ENCODE results near the gene CBR3. TPM values are rescaled to one million over a fixed set of nuclear protein-coding genes. Genes with fewer than 3 reads are reported as not detected.
A peak's percentile ranks its signal among the peaks of the same experiment; 100 is the strongest.

Gene CBR3
- 5.7 TPM for polyA plus RNA-seq (2013, experiment 1 of 2)
- polyA plus RNA-seq (2013, experiment 2 of 2): 6.2 TPM

DNA sequence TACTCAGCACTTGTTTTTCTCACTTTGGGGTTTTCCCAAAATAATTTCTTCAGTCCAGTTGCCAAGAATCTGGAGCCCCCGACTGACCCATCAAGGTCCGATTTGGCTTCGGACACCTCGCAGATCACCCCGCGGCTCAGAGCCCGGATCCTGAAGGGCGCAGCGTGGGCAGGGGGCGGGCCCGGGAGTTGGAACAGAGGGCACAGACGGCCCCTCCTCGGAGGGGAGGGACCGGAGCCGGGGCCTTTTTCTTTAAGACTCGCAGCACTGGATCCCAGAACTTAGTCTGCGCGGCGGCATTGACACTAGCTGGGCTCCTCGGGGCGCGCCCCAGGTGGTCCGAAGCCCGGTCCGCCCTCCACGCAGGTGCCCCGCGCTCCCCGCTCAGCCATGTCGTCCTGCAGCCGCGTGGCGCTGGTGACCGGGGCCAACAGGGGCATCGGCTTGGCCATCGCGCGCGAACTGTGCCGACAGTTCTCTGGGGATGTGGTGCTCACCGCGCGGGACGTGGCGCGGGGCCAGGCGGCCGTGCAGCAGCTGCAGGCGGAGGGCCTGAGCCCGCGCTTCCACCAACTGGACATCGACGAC lies at the start of gene CBR3:
TSS of gene CBR3 (plus strand) at position 277 of the 588 bp plus-strand sequence. CDS start at position 391, 114 bp downstream.
- Histone ChIP-seq H3K56ac (ENCODE audit: low read length) (peak within 1 kb of the TSS; percentile 73), H3K9ac (ENCODE audit: low read length) (peak within 1 kb of the TSS; percentile 59), H3K23ac (ENCODE audit: low read length) (peak within 1 kb of the TSS; percentile 9), H2BK15ac (replicated peaks; ENCODE audit: low read depth) (no peak within 1 kb of the TSS), H3K4ac (ENCODE audit: low read depth, low read length) (no peak within 1 kb of the TSS), H2BK5ac (ENCODE audit: low read length) (no peak within 1 kb of the TSS), H3K4me1 (ENCODE audit: control insufficient read depth, low read depth, low read length) (no peaks in the 10 kb centered on the region), H3K4me3 (ENCODE audit: low read length) (peak within 1 kb of the TSS; percentile 42), H3K79me1 (ENCODE audit: low read length) (no peaks in the 10 kb centered on the region), H4K8ac (ENCODE audit: low read depth, low read length) (no peak within 1 kb of the TSS), H3K27ac (ENCODE audit: low read depth, low read length) (no peak within 1 kb of the TSS), H2BK120ac (ENCODE audit: low read depth, low read length) (no peak within 1 kb of the TSS), H2AK5ac (ENCODE audit: low read length) (no peak within 1 kb of the TSS), H3K18ac (ENCODE audit: low read length) (no peak within 1 kb of the TSS), H3K79me2 (ENCODE audit: control insufficient read depth, insufficient read depth, low read length) (no peaks in the 10 kb centered on the region), H3K36me3 (ENCODE audit: control insufficient read depth, insufficient read depth, low read length) (no peaks in the 10 kb centered on the region), H3K27me3 (ENCODE audit: insufficient read depth, low read length, poor library complexity) (peaks cover 9% of the 10 kb centered on the region), H4K5ac (ENCODE audit: low read length) (no peak within 1 kb of the TSS), H3K4me2 (ENCODE audit: low read length) (peak within 1 kb of the TSS; percentile 80)
- DNase-seq: peak; percentile 12
- WGBS (ENCODE audit: extremely low coverage, insufficient coverage, low lambda C conversion rate): no CpG with 5 or more reads among the region's 53 CpGs

DNA sequence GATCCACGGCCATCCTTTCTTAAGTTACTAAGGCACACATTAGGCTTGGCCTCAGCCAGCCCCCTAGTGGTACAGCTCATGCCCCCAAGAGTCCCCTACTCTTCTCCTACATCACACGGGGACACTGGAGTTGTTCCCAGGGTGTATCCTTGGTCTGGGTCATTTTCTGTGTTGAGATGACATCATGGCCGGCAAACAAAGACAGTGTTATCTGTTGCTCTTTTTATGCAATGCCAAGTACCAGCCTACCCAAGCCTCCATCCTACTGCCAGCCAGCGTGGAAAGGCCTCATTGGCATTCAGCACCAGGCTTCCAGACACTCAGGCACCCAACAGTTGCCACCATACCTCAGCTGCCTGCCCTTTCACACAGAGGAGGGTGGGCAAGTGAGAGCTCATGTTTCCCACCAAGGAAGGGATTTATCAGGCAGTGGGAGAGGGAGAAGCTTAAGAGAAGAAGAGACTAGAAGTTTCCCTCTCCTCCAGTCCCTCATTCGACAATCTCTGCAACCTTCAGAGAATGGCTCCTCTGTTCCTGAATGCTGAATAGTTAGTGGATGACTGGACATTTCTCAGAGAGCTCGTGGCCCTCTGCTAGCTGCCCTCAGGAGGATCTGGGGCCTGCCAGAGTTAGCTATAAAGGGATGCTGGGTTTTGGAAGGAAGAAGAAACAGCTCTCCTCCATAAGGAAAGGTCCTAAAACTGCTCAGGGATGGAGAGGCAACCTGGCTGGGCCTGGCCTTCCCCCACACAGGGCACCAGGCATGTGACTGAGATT lies 47.3 kb upstream of the CBR3 start:
- Histone ChIP-seq H3K79me2 (ENCODE audit: control insufficient read depth, insufficient read depth, low read length) (no peaks in the 10 kb centered on the region), H3K18ac (ENCODE audit: low read length) (no peak overlapping the region), H2AK5ac (ENCODE audit: low read length) (peak overlapping the region; percentile 78), H3K27me3 (ENCODE audit: insufficient read depth, low read length, poor library complexity) (no peaks in the 10 kb centered on the region), H2BK120ac (ENCODE audit: low read depth, low read length) (no peak overlapping the region), H3K27ac (ENCODE audit: low read depth, low read length) (no peak overlapping the region), H3K4me1 (ENCODE audit: control insufficient read depth, low read depth, low read length) (peaks cover 4% of the 10 kb centered on the region), H3K4me3 (ENCODE audit: low read length) (no peak overlapping the region), H3K4ac (ENCODE audit: low read depth, low read length) (no peak overlapping the region), H2BK5ac (ENCODE audit: low read length) (no peak overlapping the region), H3K4me2 (ENCODE audit: low read length) (no peak overlapping the region), H3K79me1 (ENCODE audit: low read length) (no peaks in the 10 kb centered on the region), H4K8ac (ENCODE audit: low read depth, low read length) (no peak overlapping the region), H2BK15ac (replicated peaks; ENCODE audit: low read depth) (no peak overlapping the region), H3K9ac (ENCODE audit: low read length) (no peak overlapping the region), H3K36me3 (ENCODE audit: control insufficient read depth, insufficient read depth, low read length) (no peaks in the 10 kb centered on the region), H4K5ac (ENCODE audit: low read length) (no peak overlapping the region), H3K23ac (ENCODE audit: low read length) (no peak overlapping the region), H3K56ac (ENCODE audit: low read length) (no peak overlapping the region)
- DNase-seq: peak; percentile 56
- whole genome bisulfite sequencing (ENCODE audit: extremely low coverage, insufficient coverage, low lambda C conversion rate): no CpG with 5 or more reads among the region's 6 CpGs

GRCh38 chr21:36089946-36090345 lies 44.9 kb upstream of the CBR3 start:
- peaks cover 4% of the 10 kb centered on the region for H3K4me1 ChIP-seq (ENCODE audit: control insufficient read depth, low read depth, low read length)
- no CpG with 5 or more reads among the region's 3 CpGs for WGBS (ENCODE audit: extremely low coverage, insufficient coverage, low lambda C conversion rate)
- DNase-seq: no peak
- no peaks in the 10 kb centered on the region for H3K79me1 ChIP-seq (ENCODE audit: low read length)
- no peak overlapping the region for H3K27ac ChIP-seq (ENCODE audit: low read depth, low read length)
- H4K5ac ChIP-seq (ENCODE audit: low read length): no peak overlapping the region
- H2BK120ac ChIP-seq (ENCODE audit: low read depth, low read length): no peak overlapping the region
- no peak overlapping the region for H3K4me2 ChIP-seq (ENCODE audit: low read length)
- peaks cover 2% of the 10 kb centered on the region for H3K36me3 ChIP-seq (ENCODE audit: control insufficient read depth, insufficient read depth, low read length)
- no peak overlapping the region for H2BK5ac ChIP-seq (ENCODE audit: low read length)
- no peak overlapping the region for H2BK15ac ChIP-seq (replicated peaks; ENCODE audit: low read depth)
- H3K23ac ChIP-seq (ENCODE audit: low read length): no peak overlapping the region
- H2AK5ac ChIP-seq (ENCODE audit: low read length): no peak overlapping the region
- H3K27me3 ChIP-seq (ENCODE audit: insufficient read depth, low read length, poor library complexity): no peaks in the 10 kb centered on the region
- no peaks in the 10 kb centered on the region for H3K79me2 ChIP-seq (ENCODE audit: control insufficient read depth, insufficient read depth, low read length)
- no peak overlapping the region for H3K4me3 ChIP-seq (ENCODE audit: low read length)
- no peak overlapping the region for H3K56ac ChIP-seq (ENCODE audit: low read length)
- peak overlapping the region; percentile 25 for H3K4ac ChIP-seq (ENCODE audit: low read depth, low read length)
- H4K8ac ChIP-seq (ENCODE audit: low read depth, low read length): no peak overlapping the region
- H3K18ac ChIP-seq (ENCODE audit: low read length): no peak overlapping the region
- H3K9ac ChIP-seq (ENCODE audit: low read length): no peak overlapping the region

DNA sequence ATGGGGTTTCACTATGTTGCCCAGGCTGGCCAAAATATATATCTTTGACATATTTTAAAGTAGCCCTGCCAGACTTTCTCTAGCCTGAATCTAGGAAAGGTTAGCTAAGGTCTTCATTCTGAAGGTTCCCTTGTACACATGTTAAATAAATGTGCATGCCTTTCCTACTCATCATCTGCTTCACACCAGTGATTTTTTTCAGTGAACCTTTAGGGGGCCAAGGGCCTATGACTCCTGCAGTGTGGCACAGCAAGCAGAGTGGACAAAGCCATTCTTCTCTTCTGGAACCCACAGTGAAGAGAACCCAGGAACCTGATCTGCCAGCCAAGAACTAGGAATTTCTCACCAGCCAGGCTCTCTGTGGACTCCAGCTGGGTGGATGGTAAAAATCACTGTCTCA lies 42.2 kb upstream of the CBR3 start:
- H3K79me2 ChIP-seq (ENCODE audit: control insufficient read depth, insufficient read depth, low read length): no peaks in the 10 kb centered on the region

DNA sequence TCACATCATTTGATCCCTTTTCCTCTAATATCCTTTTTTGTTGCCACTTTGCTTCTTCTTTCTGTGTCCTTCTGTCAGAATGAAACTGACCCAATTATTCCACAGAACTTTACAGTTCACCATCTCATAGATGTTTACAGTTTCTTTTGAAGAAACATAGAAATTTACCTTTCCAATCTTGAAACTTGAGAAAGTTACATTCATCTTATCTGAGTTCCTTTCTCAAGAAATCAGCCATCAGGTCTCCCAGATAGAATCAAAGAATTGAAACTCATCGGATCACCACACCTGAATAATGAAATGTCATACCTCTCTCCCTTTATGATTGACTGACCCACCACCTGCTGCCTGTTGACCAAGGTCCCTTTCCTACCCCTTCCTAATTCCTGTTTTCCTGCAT lies 41.4 kb upstream of the CBR3 start:
- peaks cover 1% of the 10 kb centered on the region for H3K4me1 ChIP-seq (ENCODE audit: control insufficient read depth, low read depth, low read length)
- no peak overlapping the region for H2BK5ac ChIP-seq (ENCODE audit: low read length)
- no peak overlapping the region for H3K4me2 ChIP-seq (ENCODE audit: low read length)
- no peak overlapping the region for H3K27ac ChIP-seq (ENCODE audit: low read depth, low read length)
- DNase-seq: no peak
- WGBS (ENCODE audit: extremely low coverage, insufficient coverage, low lambda C conversion rate): no CpG with 5 or more reads among the region's 1 CpG
- no peak overlapping the region for H3K56ac ChIP-seq (ENCODE audit: low read length)
- H3K79me1 ChIP-seq (ENCODE audit: low read length): no peaks in the 10 kb centered on the region
- H3K23ac ChIP-seq (ENCODE audit: low read length): no peak overlapping the region
- H3K4ac ChIP-seq (ENCODE audit: low read depth, low read length): no peak overlapping the region
- H3K4me3 ChIP-seq (ENCODE audit: low read length): no peak overlapping the region
- no peak overlapping the region for H3K18ac ChIP-seq (ENCODE audit: low read length)
- H4K8ac ChIP-seq (ENCODE audit: low read depth, low read length): no peak overlapping the region
- no peak overlapping the region for H4K5ac ChIP-seq (ENCODE audit: low read length)
- H2BK120ac ChIP-seq (ENCODE audit: low read depth, low read length): no peak overlapping the region
- H3K36me3 ChIP-seq (ENCODE audit: control insufficient read depth, insufficient read depth, low read length): peaks cover 2% of the 10 kb centered on the region
- H3K27me3 ChIP-seq (ENCODE audit: insufficient read depth, low read length, poor library complexity): no peaks in the 10 kb centered on the region
- no peak overlapping the region for H2BK15ac ChIP-seq (replicated peaks; ENCODE audit: low read depth)
- H2AK5ac ChIP-seq (ENCODE audit: low read length): no peak overlapping the region
- H3K9ac ChIP-seq (ENCODE audit: low read length): no peak overlapping the region
- H3K79me2 ChIP-seq (ENCODE audit: control insufficient read depth, insufficient read depth, low read length): no peaks in the 10 kb centered on the region

More for the DNA sequence above, 42.2 kb upstream of the CBR3 start:
- Histone ChIP-seq H3K23ac (ENCODE audit: low read length) (no peak overlapping the region), H2BK5ac (ENCODE audit: low read length) (no peak overlapping the region), H2BK120ac (ENCODE audit: low read depth, low read length) (no peak overlapping the region), H3K9ac (ENCODE audit: low read length) (no peak overlapping the region), H4K5ac (ENCODE audit: low read length) (no peak overlapping the region), H3K4me1 (ENCODE audit: control insufficient read depth, low read depth, low read length) (peaks cover 1% of the 10 kb centered on the region), H3K18ac (ENCODE audit: low read length) (no peak overlapping the region), H3K27ac (ENCODE audit: low read depth, low read length) (no peak overlapping the region), H3K56ac (ENCODE audit: low read length) (no peak overlapping the region), H4K8ac (ENCODE audit: low read depth, low read length) (no peak overlapping the region), H3K4me3 (ENCODE audit: low read length) (no peak overlapping the region), H3K27me3 (ENCODE audit: insufficient read depth, low read length, poor library complexity) (no peaks in the 10 kb centered on the region), H2BK15ac (replicated peaks; ENCODE audit: low read depth) (no peak overlapping the region), H2AK5ac (ENCODE audit: low read length) (peak overlapping the region; percentile 51), H3K36me3 (ENCODE audit: control insufficient read depth, insufficient read depth, low read length) (peaks cover 2% of the 10 kb centered on the region), H3K4me2 (ENCODE audit: low read length) (no peak overlapping the region), H3K79me1 (ENCODE audit: low read length) (no peaks in the 10 kb centered on the region), H3K4ac (ENCODE audit: low read depth, low read length) (no peak overlapping the region)
- DNase-seq: no peak

Measured in mesendoderm (in vitro differentiated cells).